Activated T-cell treated with anti-CD3 and anti-CD28 coated beads for 4 hours (primary cell): Measurements from ENCODE around the gene SYTL4.
"Not testable (repeated sequence)": the region's sequence is repeated elsewhere in the genome, so short reads cannot be mapped to it uniquely, and the experiment has no call there.

Source experiments
- DNase-seq: peaks from one replicate; pipeline ENCODE4 v3.0.0-alpha.2; 2020

SYTL4 gene

GRCh38 chrX:100731441-100732281, at the start of gene SYTL4:
SYTL4 (minus strand) TSS chrX:100732121; CDS start chrX:100702037, 30,084 bp downstream.
- DNase-seq, result no peak

GRCh38 chrX:100769439-100769838, 37.5 kb upstream of the SYTL4 start:
- DNase-seq, result not testable (repeated sequence)

- peak; percentile 82 for DNase-seq
These were observed 36.9 kb upstream of the SYTL4 start for GRCh38 chrX:100768679-100769338.

GRCh38 chrX:100750883-100751282, 19.0 kb upstream of the SYTL4 start:
- no peak for DNase-seq

- DNase-seq, result no peak
These were observed 16.2 kb upstream of the SYTL4 start for GRCh38 chrX:100748108-100748507.

- no peak for DNase-seq
These were observed 15.8 kb upstream of the SYTL4 start for GRCh38 chrX:100747703-100748102.

GRCh38 chrX:100747090-100747489, 15.2 kb upstream of the SYTL4 start:
- DNase-seq, result no peak

GRCh38 chrX:100745806-100746537, 14.1 kb upstream of the SYTL4 start:
- DNase-seq, result no peak

GRCh38 chrX:100745205-100745604, 13.3 kb upstream of the SYTL4 start:
- no peak for DNase-seq

- no peak for DNase-seq
These were observed 11.2 kb upstream of the SYTL4 start for GRCh38 chrX:100743009-100743607.

GRCh38 chrX:100724006-100724405, 7.9 kb downstream of the SYTL4 start:
- not testable (repeated sequence) for DNase-seq

- DNase-seq, result no peak
These were observed 10.6 kb downstream of the SYTL4 start for GRCh38 chrX:100721328-100721727.

- DNase-seq, result no peak
These were observed 11.6 kb downstream of the SYTL4 start for GRCh38 chrX:100720301-100720700.

- no peak for DNase-seq
These were observed 12.8 kb downstream of the SYTL4 start for GRCh38 chrX:100719139-100719538.

- DNase-seq, result no peak
These were observed 14.6 kb downstream of the SYTL4 start for GRCh38 chrX:100717363-100717762.

GRCh38 chrX:100710816-100711215, 21.1 kb downstream of the SYTL4 start:
- no peak for DNase-seq

- DNase-seq, result no peak
These were observed 27.2 kb downstream of the SYTL4 start for GRCh38 chrX:100704581-100705203.

- DNase-seq, result no peak
These were observed 31.1 kb downstream of the SYTL4 start for GRCh38 chrX:100700809-100701208.

GRCh38 chrX:100698551-100698950, 33.4 kb downstream of the SYTL4 start:
- no peak for DNase-seq

GRCh38 chrX:100696699-100697351, 35.1 kb downstream of the SYTL4 start:
- DNase-seq, result no peak

GRCh38 chrX:100695991-100696390, 35.9 kb downstream of the SYTL4 start:
- DNase-seq, result no peak

- DNase-seq, result no peak
These were observed 36.6 kb downstream of the SYTL4 start for GRCh38 chrX:100695302-100695701.
